WERI-Rb-1 (cell line): Measurements from ENCODE around the gene LKAAEAR1.

Experiments
- DNase-seq: peaks from one replicate; pipeline ENCODE4 v3.0.0-alpha.2; 2020
- H3K27ac ChIP-seq: fragments of 250-450 bp; sonication (Bioruptor Pico); 2 replicates; pipeline ENCODE4 v1.5.1; 2020; ENCODE audit warnings: mild to moderate bottlenecking, moderate library complexity
- H3K27me3 ChIP-seq: fragments of 250-450 bp; sonication (Bioruptor Pico); 2 replicates; pipeline ENCODE4 v1.5.1; 2021; ENCODE audit warnings: mild to moderate bottlenecking, low read depth, moderate library complexity; ENCODE audit not compliant: insufficient read depth, severe bottlenecking
- H3K36me3 ChIP-seq: fragments of 250-450 bp; sonication (Bioruptor Pico); 2 replicates; pipeline ENCODE4 v1.5.1; 2020; ENCODE audit warnings: mild to moderate bottlenecking, moderate library complexity
- H3K4me3 ChIP-seq: 2 replicates; pipeline ENCODE4 v1.5.1; 2011; ENCODE audit warnings: low read depth, mild to moderate bottlenecking, control low read depth, low read length
- H3K9me3 ChIP-seq: fragments of 250-450 bp; sonication (Bioruptor Pico); 2 replicates; pipeline ENCODE4 v1.5.1; 2021; ENCODE audit warnings: mild to moderate bottlenecking, moderate library complexity; ENCODE audit not compliant: severe bottlenecking
- CTCF ChIP-seq: IDR thresholded peaks from 2 replicates; pipeline ENCODE4 v1.5.1; 2011; ENCODE audit warnings: low read depth, mild to moderate bottlenecking, control low read depth, inconsistent platforms, low read length

Gene LKAAEAR1

GRCh38 chr20:64086801-64087200 is 2.6 kb upstream of the LKAAEAR1 start:
- no peak overlapping the region for H3K4me3 ChIP-seq
- TF ChIP-seq CTCF, result no peak
- DNase-seq, result no peak
- H3K9me3 ChIP-seq, result no peaks in the 10 kb centered on the region
- no peaks in the 10 kb centered on the region for H3K27me3 ChIP-seq
- no peaks in the 10 kb centered on the region for H3K36me3 ChIP-seq
- H3K27ac ChIP-seq, result no peak overlapping the region

- no peaks in the 10 kb centered on the region for H3K36me3 ChIP-seq
- H3K9me3 ChIP-seq, result no peaks in the 10 kb centered on the region
- no peak overlapping the region for H3K4me3 ChIP-seq
- H3K27ac ChIP-seq, result no peak overlapping the region
- TF ChIP-seq CTCF, result no peak
- no peak for DNase-seq
- no peaks in the 10 kb centered on the region for H3K27me3 ChIP-seq
These were observed 521 bp upstream of the LKAAEAR1 start for GRCh38 chr20:64084685-64085152.

- Histone ChIP-seq H3K9me3 (no peaks in the 10 kb centered on the region), H3K36me3 (no peaks in the 10 kb centered on the region), H3K4me3 (peak overlapping the region; percentile 44), H3K27ac (no peak overlapping the region), H3K27me3 (no peaks in the 10 kb centered on the region)
- TF ChIP-seq CTCF, result peak; percentile 56
- peak; percentile 75 for DNase-seq
These were observed 807 bp downstream of the LKAAEAR1 start for GRCh38 chr20:64083378-64083803.

GRCh38 chr20:64082820-64083377 is 1.3 kb downstream of the LKAAEAR1 start:
- no peak overlapping the region for H3K27ac ChIP-seq
- no peaks in the 10 kb centered on the region for H3K27me3 ChIP-seq
- peak overlapping the region; percentile 21 for H3K4me3 ChIP-seq
- H3K9me3 ChIP-seq, result no peaks in the 10 kb centered on the region
- DNase-seq, result no peak
- peak; percentile 15; the same call in 1 of the 2 replicates for TF ChIP-seq CTCF
- H3K36me3 ChIP-seq, result no peaks in the 10 kb centered on the region

- H3K27me3 ChIP-seq, result no peaks in the 10 kb centered on the region
- TF ChIP-seq CTCF, result no peak
- no peak overlapping the region for H3K27ac ChIP-seq
- H3K9me3 ChIP-seq, result no peaks in the 10 kb centered on the region
- no peaks in the 10 kb centered on the region for H3K36me3 ChIP-seq
- H3K4me3 ChIP-seq, result no peak overlapping the region
- DNase-seq, result no peak
These were observed 2.0 kb downstream of the LKAAEAR1 start for GRCh38 chr20:64082126-64082731.

GRCh38 chr20:64081624-64081964 is 2.6 kb downstream of the LKAAEAR1 start:
- no peak for DNase-seq
- no peak overlapping the region for H3K27ac ChIP-seq
- no peaks in the 10 kb centered on the region for H3K27me3 ChIP-seq
- TF ChIP-seq CTCF, result no peak
- no peaks in the 10 kb centered on the region for H3K9me3 ChIP-seq
- no peak overlapping the region for H3K4me3 ChIP-seq
- no peaks in the 10 kb centered on the region for H3K36me3 ChIP-seq
